Measurements from ENCODE around the gene WFS1. TPM values are rescaled to one million over a fixed set of nuclear protein-coding genes. Genes with fewer than 3 reads are reported as not detected.

Gene WFS1
- total and polyA plus RNA-seq, 9 donors: 10.5 to 28.2 (median 23.7) TPM

GRCh38 chr4:6346373-6347110, 76.9 kb downstream of the WFS1 start:
- Histone ChIP-seq H3K4me1 (ENCODE audit: control insufficient read depth, insufficient read depth, low read length) (no peaks in the 10 kb centered on the region), H3K27ac (ENCODE audit: low read length) (no peak overlapping the region), H3K9me3 (replicated peaks; ENCODE audit: control insufficient read depth, low read depth, low read length) (no peaks in the 10 kb centered on the region), H3K4me3 (ENCODE audit: low read length) (no peak overlapping the region), H3K36me3 (ENCODE audit: control insufficient read depth, insufficient read depth, low read length) (no peaks in the 10 kb centered on the region), H3K27me3 (ENCODE audit: control insufficient read depth, insufficient read depth, low read length) (peaks cover 25% of the 10 kb centered on the region)
- DNase-seq: no peak
- WGBS (ENCODE audit: insufficient coverage): 81% methylated on average over 16 of the region's 16 CpGs

- Histone ChIP-seq H3K4me1 (ENCODE audit: control insufficient read depth, insufficient read depth, low read length) (no peaks in the 10 kb centered on the region), H3K36me3 (ENCODE audit: control insufficient read depth, insufficient read depth, low read length) (no peaks in the 10 kb centered on the region), H3K9me3 (replicated peaks; ENCODE audit: control insufficient read depth, low read depth, low read length) (no peaks in the 10 kb centered on the region), H3K27ac (ENCODE audit: low read length) (no peak overlapping the region), H3K27me3 (ENCODE audit: control insufficient read depth, insufficient read depth, low read length) (peaks cover 24% of the 10 kb centered on the region), H3K4me3 (ENCODE audit: low read length) (no peak overlapping the region)
- no peak for DNase-seq
- WGBS (ENCODE audit: insufficient coverage): 60% methylated on average over 15 of the region's 17 CpGs
Observed at GRCh38 chr4:6347511-6348045, 77.9 kb downstream of the WFS1 start.

GRCh38 chr4:6348408-6348807, 78.8 kb downstream of the WFS1 start:
- H3K36me3 ChIP-seq (ENCODE audit: control insufficient read depth, insufficient read depth, low read length): no peaks in the 10 kb centered on the region
- peaks cover 22% of the 10 kb centered on the region for H3K27me3 ChIP-seq (ENCODE audit: control insufficient read depth, insufficient read depth, low read length)
- H3K27ac ChIP-seq (ENCODE audit: low read length): no peak overlapping the region
- H3K4me1 ChIP-seq (ENCODE audit: control insufficient read depth, insufficient read depth, low read length): no peaks in the 10 kb centered on the region
- no peak overlapping the region for H3K4me3 ChIP-seq (ENCODE audit: low read length)
- DNase-seq: no peak
- WGBS (ENCODE audit: insufficient coverage): 71% methylated on average over 3 of the region's 4 CpGs
- H3K9me3 ChIP-seq (replicated peaks; ENCODE audit: control insufficient read depth, low read depth, low read length): no peaks in the 10 kb centered on the region

- H3K27me3 ChIP-seq (ENCODE audit: control insufficient read depth, insufficient read depth, low read length): peaks cover 21% of the 10 kb centered on the region
- H3K4me3 ChIP-seq (ENCODE audit: low read length): no peak overlapping the region
- WGBS (ENCODE audit: insufficient coverage): 78% methylated on average over 11 of the region's 19 CpGs
- H3K4me1 ChIP-seq (ENCODE audit: control insufficient read depth, insufficient read depth, low read length): no peaks in the 10 kb centered on the region
- H3K9me3 ChIP-seq (replicated peaks; ENCODE audit: control insufficient read depth, low read depth, low read length): no peaks in the 10 kb centered on the region
- H3K27ac ChIP-seq (ENCODE audit: low read length): no peak overlapping the region
- H3K36me3 ChIP-seq (ENCODE audit: control insufficient read depth, insufficient read depth, low read length): no peaks in the 10 kb centered on the region
- peak; percentile 51 for DNase-seq
Observed at GRCh38 chr4:6349896-6350603, 80.4 kb downstream of the WFS1 start.

GRCh38 chr4:6350646-6351045, 81.0 kb downstream of the WFS1 start:
- Histone ChIP-seq H3K4me3 (ENCODE audit: low read length) (no peak overlapping the region), H3K9me3 (replicated peaks; ENCODE audit: control insufficient read depth, low read depth, low read length) (no peaks in the 10 kb centered on the region), H3K27ac (ENCODE audit: low read length) (no peak overlapping the region), H3K36me3 (ENCODE audit: control insufficient read depth, insufficient read depth, low read length) (no peaks in the 10 kb centered on the region), H3K4me1 (ENCODE audit: control insufficient read depth, insufficient read depth, low read length) (no peaks in the 10 kb centered on the region), H3K27me3 (ENCODE audit: control insufficient read depth, insufficient read depth, low read length) (peaks cover 16% of the 10 kb centered on the region)
- 70% methylated on average over 6 of the region's 8 CpGs for WGBS (ENCODE audit: insufficient coverage)
- DNase-seq: no peak

- DNase-seq: no peak
- H3K36me3 ChIP-seq (ENCODE audit: control insufficient read depth, insufficient read depth, low read length): no peaks in the 10 kb centered on the region
- H3K27ac ChIP-seq (ENCODE audit: low read length): no peak overlapping the region
- 87% methylated on average over 19 of the region's 22 CpGs for WGBS (ENCODE audit: insufficient coverage)
- peaks cover 13% of the 10 kb centered on the region for H3K27me3 ChIP-seq (ENCODE audit: control insufficient read depth, insufficient read depth, low read length)
- H3K4me1 ChIP-seq (ENCODE audit: control insufficient read depth, insufficient read depth, low read length): no peaks in the 10 kb centered on the region
- no peak overlapping the region for H3K4me3 ChIP-seq (ENCODE audit: low read length)
- H3K9me3 ChIP-seq (replicated peaks; ENCODE audit: control insufficient read depth, low read depth, low read length): no peaks in the 10 kb centered on the region
Observed at GRCh38 chr4:6351246-6352000, 81.8 kb downstream of the WFS1 start.

GRCh38 chr4:6352031-6352692, 82.5 kb downstream of the WFS1 start:
- WGBS (ENCODE audit: insufficient coverage): 65% methylated on average over 12 of the region's 13 CpGs
- Histone ChIP-seq H3K27me3 (ENCODE audit: control insufficient read depth, insufficient read depth, low read length) (peaks cover 13% of the 10 kb centered on the region), H3K9me3 (replicated peaks; ENCODE audit: control insufficient read depth, low read depth, low read length) (no peaks in the 10 kb centered on the region), H3K4me1 (ENCODE audit: control insufficient read depth, insufficient read depth, low read length) (no peaks in the 10 kb centered on the region), H3K36me3 (ENCODE audit: control insufficient read depth, insufficient read depth, low read length) (no peaks in the 10 kb centered on the region), H3K27ac (ENCODE audit: low read length) (no peak overlapping the region), H3K4me3 (ENCODE audit: low read length) (no peak overlapping the region)
- no peak for DNase-seq

Other genes with a start within 250 kb of the WFS1 start
- not detected for gene JAKMIP1, start 69.3 kb upstream of the WFS1 start, total RNA-seq
- gene JAKMIP1, start 69.3 kb upstream of the WFS1 start, polyA plus RNA-seq (ENCODE audit: insufficient read depth in 1 of 8, insufficient read length in 8 of 8, low replicate concordance in 1 of 8): under 1 TPM in 2 of 8 donors, not detected in 6; 0.04 to 0.39 TPM
- gene PPP2R2C, start 202.8 kb downstream of the WFS1 start, total RNA-seq: 0.09 TPM
- 1 to 10 TPM in 1 of 8 donors, under 1 TPM in 7; 0.15 to 3.4 (median 0.18) TPM for gene PPP2R2C, start 202.8 kb downstream of the WFS1 start, polyA plus RNA-seq (ENCODE audit: insufficient read depth in 1 of 8, insufficient read length in 8 of 8, low replicate concordance in 1 of 8)

Measured in muscle of leg (tissue), 11 donors.